Measurements from ENCODE around the gene CTIF. TPM values are rescaled to one million over a fixed set of nuclear protein-coding genes. Genes with fewer than 3 reads are reported as not detected.

CTIF gene
- total RNA-seq, 1 donor, result 65.9 TPM

GRCh38 chr18:48682768-48683167 lies 143.9 kb downstream of the CTIF start:
- no peak overlapping the region for H3K4me2 ChIP-seq (ENCODE audit: insufficient read depth, low read length)
- H3K9me3 ChIP-seq (ENCODE audit: low read depth, low read length), result no peaks in the 10 kb centered on the region
- H2AFZ ChIP-seq (ENCODE audit: low read length), result no peak overlapping the region
- no peaks in the 10 kb centered on the region for H3K27me3 ChIP-seq (ENCODE audit: insufficient read depth, low read length)
- no peak overlapping the region for H3K4me3 ChIP-seq (ENCODE audit: insufficient read depth, low read length)
- no peak for TF ChIP-seq CTCF (IDR thresholded peaks at IDR 0.05; ENCODE audit: extremely low read depth, low read depth, low read length)
- no peak overlapping the region for H3K27ac ChIP-seq (ENCODE audit: low read depth, low read length)
- peaks cover 3% of the 10 kb centered on the region for H3K79me2 ChIP-seq (ENCODE audit: insufficient read depth, low read length)
- H3K4me1 ChIP-seq (ENCODE audit: insufficient read depth, low read length), result peaks cover 2% of the 10 kb centered on the region
- peaks cover 14% of the 10 kb centered on the region for H4K20me1 ChIP-seq (ENCODE audit: insufficient read depth, low read length)
- no peak for DNase-seq (ENCODE audit: insufficient read length, low spot score, missing footprints)
- H3K36me3 ChIP-seq (ENCODE audit: insufficient read depth, low read length), result peaks cover 14% of the 10 kb centered on the region

- DNase-seq (ENCODE audit: insufficient read length, low spot score, missing footprints), result no peak
- H2AFZ ChIP-seq (ENCODE audit: low read length), result no peak overlapping the region
- no peak overlapping the region for H3K4me2 ChIP-seq (ENCODE audit: insufficient read depth, low read length)
- peaks cover 2% of the 10 kb centered on the region for H3K4me1 ChIP-seq (ENCODE audit: insufficient read depth, low read length)
- no peaks in the 10 kb centered on the region for H3K9me3 ChIP-seq (ENCODE audit: low read depth, low read length)
- peaks cover 15% of the 10 kb centered on the region for H4K20me1 ChIP-seq (ENCODE audit: insufficient read depth, low read length)
- H3K27me3 ChIP-seq (ENCODE audit: insufficient read depth, low read length), result no peaks in the 10 kb centered on the region
- no peak overlapping the region for H3K27ac ChIP-seq (ENCODE audit: low read depth, low read length)
- H3K79me2 ChIP-seq (ENCODE audit: insufficient read depth, low read length), result peaks cover 3% of the 10 kb centered on the region
- peaks cover 18% of the 10 kb centered on the region for H3K36me3 ChIP-seq (ENCODE audit: insufficient read depth, low read length)
- no peak for TF ChIP-seq CTCF (IDR thresholded peaks at IDR 0.05; ENCODE audit: extremely low read depth, low read depth, low read length)
- H3K4me3 ChIP-seq (ENCODE audit: insufficient read depth, low read length), result no peak overlapping the region
Observed at GRCh38 chr18:48683197-48683596, 144.4 kb downstream of the CTIF start.

GRCh38 chr18:48683661-48684060 lies 144.8 kb downstream of the CTIF start:
- Histone ChIP-seq H3K4me1 (ENCODE audit: insufficient read depth, low read length) (peaks cover 2% of the 10 kb centered on the region), H3K4me3 (ENCODE audit: insufficient read depth, low read length) (no peak overlapping the region), H3K27me3 (ENCODE audit: insufficient read depth, low read length) (no peaks in the 10 kb centered on the region), H3K79me2 (ENCODE audit: insufficient read depth, low read length) (peaks cover 3% of the 10 kb centered on the region), H3K4me2 (ENCODE audit: insufficient read depth, low read length) (no peak overlapping the region), H3K36me3 (ENCODE audit: insufficient read depth, low read length) (peaks cover 22% of the 10 kb centered on the region), H3K27ac (ENCODE audit: low read depth, low read length) (no peak overlapping the region), H3K9me3 (ENCODE audit: low read depth, low read length) (no peaks in the 10 kb centered on the region), H2AFZ (ENCODE audit: low read length) (no peak overlapping the region), H4K20me1 (ENCODE audit: insufficient read depth, low read length) (peaks cover 18% of the 10 kb centered on the region)
- no peak for DNase-seq (ENCODE audit: insufficient read length, low spot score, missing footprints)
- TF ChIP-seq CTCF (IDR thresholded peaks at IDR 0.05; ENCODE audit: extremely low read depth, low read depth, low read length), result no peak

GRCh38 chr18:48687346-48688042 lies 148.7 kb downstream of the CTIF start:
- Histone ChIP-seq H3K27ac (ENCODE audit: low read depth, low read length) (no peak overlapping the region), H3K9me3 (ENCODE audit: low read depth, low read length) (no peaks in the 10 kb centered on the region), H3K4me1 (ENCODE audit: insufficient read depth, low read length) (no peaks in the 10 kb centered on the region), H2AFZ (ENCODE audit: low read length) (no peak overlapping the region), H3K4me3 (ENCODE audit: insufficient read depth, low read length) (no peak overlapping the region), H3K4me2 (ENCODE audit: insufficient read depth, low read length) (no peak overlapping the region), H3K79me2 (ENCODE audit: insufficient read depth, low read length) (peaks cover 3% of the 10 kb centered on the region), H3K36me3 (ENCODE audit: insufficient read depth, low read length) (peaks cover 32% of the 10 kb centered on the region), H3K27me3 (ENCODE audit: insufficient read depth, low read length) (no peaks in the 10 kb centered on the region), H4K20me1 (ENCODE audit: insufficient read depth, low read length) (peaks cover 14% of the 10 kb centered on the region)
- TF ChIP-seq CTCF (IDR thresholded peaks at IDR 0.05; ENCODE audit: extremely low read depth, low read depth, low read length), result no peak
- no peak for DNase-seq (ENCODE audit: insufficient read length, low spot score, missing footprints)
